ENCODE data around the gene IGSF21.

IGSF21 gene

GRCh38 chr1:18182398-18183160 is 75.0 kb downstream of the IGSF21 start:
- TF ChIP-seq CTCF (IDR thresholded peaks at IDR 0.05; ENCODE audit: low read length, missing control alignments), result no peak
- DNase-seq (ENCODE audit: low read depth), result no peak
- H3K4me3 ChIP-seq (replicated peaks; ENCODE audit: low read depth, low read length), result no peak overlapping the region

GRCh38 chr1:18183533-18183932 is 75.9 kb downstream of the IGSF21 start:
- no peak for DNase-seq (ENCODE audit: low read depth)
- no peak for TF ChIP-seq CTCF (IDR thresholded peaks at IDR 0.05; ENCODE audit: low read length, missing control alignments)
- H3K4me3 ChIP-seq (replicated peaks; ENCODE audit: low read depth, low read length), result no peak overlapping the region

GRCh38 chr1:18187054-18187453 is 79.5 kb downstream of the IGSF21 start:
- DNase-seq (ENCODE audit: low read depth), result no peak

GRCh38 chr1:18188820-18189517 is 81.4 kb downstream of the IGSF21 start:
- no peak for DNase-seq (ENCODE audit: low read depth)
- no peak overlapping the region for H3K4me3 ChIP-seq (replicated peaks; ENCODE audit: low read depth, low read length)
- no peak for TF ChIP-seq CTCF (IDR thresholded peaks at IDR 0.05; ENCODE audit: low read length, missing control alignments)

More at GRCh38 chr1:18187054-18187453, 79.5 kb downstream of the IGSF21 start:
- TF ChIP-seq CTCF (IDR thresholded peaks at IDR 0.05; ENCODE audit: low read length, missing control alignments), result no peak
- no peak overlapping the region for H3K4me3 ChIP-seq (replicated peaks; ENCODE audit: low read depth, low read length)

- no peak for TF ChIP-seq CTCF (IDR thresholded peaks at IDR 0.05; ENCODE audit: low read length, missing control alignments)
- H3K4me3 ChIP-seq (replicated peaks; ENCODE audit: low read depth, low read length), result no peak overlapping the region
- no peak for DNase-seq (ENCODE audit: low read depth)
Measured at GRCh38 chr1:18190598-18190997, 83.0 kb downstream of the IGSF21 start.

GRCh38 chr1:18191037-18191436 is 83.4 kb downstream of the IGSF21 start:
- DNase-seq (ENCODE audit: low read depth), result no peak
- no peak for TF ChIP-seq CTCF (IDR thresholded peaks at IDR 0.05; ENCODE audit: low read length, missing control alignments)
- no peak overlapping the region for H3K4me3 ChIP-seq (replicated peaks; ENCODE audit: low read depth, low read length)

All from fibroblast of pulmonary artery (primary cell).